Duodenal mucosa (tissue), 2 donors: ENCODE results near the gene HRK.
A peak's percentile ranks its signal among the peaks of the same experiment; 100 is the strongest.

ENCODE experiments used
- H3K27ac ChIP-seq: one replicate; pipeline ENCODE4 v1.7.0; 2013; ENCODE audit warnings: low read depth, low read length
- H3K27me3 ChIP-seq, 2 donors: one replicate each; pipeline ENCODE4 v1.7.0; 2013; ENCODE audit warnings: low read length in 2 of 2, control low read depth in 1 of 2; ENCODE audit not compliant: insufficient read depth in 2 of 2, control insufficient read depth in 1 of 2
- H3K36me3 ChIP-seq, 2 donors: one replicate each; pipeline ENCODE4 v1.7.0; 2013; ENCODE audit warnings: low read length in 2 of 2, control low read depth in 1 of 2; ENCODE audit not compliant: insufficient read depth in 2 of 2, control insufficient read depth in 1 of 2
- H3K4me1 ChIP-seq, 2 donors: one replicate each; pipeline ENCODE4 v1.7.0; 2013; ENCODE audit warnings: low read length in 2 of 2, control low read depth in 1 of 2; ENCODE audit not compliant: insufficient read depth in 2 of 2, control insufficient read depth in 1 of 2
- H3K4me3 ChIP-seq, 2 donors: one replicate each; pipeline ENCODE4 v1.7.0; 2013; ENCODE audit warnings: low read length in 2 of 2, low read depth in 1 of 2
- H3K9ac ChIP-seq, 2 donors: one replicate each; pipeline ENCODE4 v1.7.0; 2013; ENCODE audit warnings: low read length in 2 of 2, low read depth in 1 of 2
- H3K9me3 ChIP-seq, 2 donors: one replicate each; pipeline ENCODE4 v1.7.0; 2013; ENCODE audit warnings: low read length in 2 of 2, control low read depth in 1 of 2; ENCODE audit not compliant: control insufficient read depth in 1 of 2

The HRK gene

DNA sequence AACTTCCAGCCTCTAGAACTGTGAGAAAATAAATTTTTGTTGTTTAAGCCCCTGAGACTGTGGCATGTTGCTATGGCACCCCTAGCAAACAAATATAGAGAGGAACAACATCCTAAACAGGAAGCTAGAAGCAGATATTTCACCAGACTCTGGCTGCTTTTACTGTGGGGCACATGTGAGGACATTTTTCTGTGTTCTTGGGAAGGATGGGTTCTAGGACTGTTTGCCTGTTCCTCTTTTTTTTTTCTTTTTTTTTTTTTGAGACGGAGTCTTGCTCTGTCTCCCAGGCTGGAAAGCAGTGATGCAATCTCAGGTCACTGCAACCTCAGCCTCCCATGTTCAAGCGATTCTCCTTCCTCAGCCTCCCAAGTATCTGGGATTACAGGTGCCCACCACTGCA is 4.2 kb upstream of the HRK start:
- Histone ChIP-seq H3K36me3 (no peaks in the 10 kb centered on the region), H3K9me3 (no peaks in the 10 kb centered on the region), H3K27me3 (peaks cover 24 to 25% of the 10 kb centered on the region in 2 donors), H3K27ac (no peak overlapping the region), H3K9ac (no peak overlapping the region), H3K4me1 (peaks cover 6 to 12% of the 10 kb centered on the region in 2 donors), H3K4me3 (no peak overlapping the region)

DNA sequence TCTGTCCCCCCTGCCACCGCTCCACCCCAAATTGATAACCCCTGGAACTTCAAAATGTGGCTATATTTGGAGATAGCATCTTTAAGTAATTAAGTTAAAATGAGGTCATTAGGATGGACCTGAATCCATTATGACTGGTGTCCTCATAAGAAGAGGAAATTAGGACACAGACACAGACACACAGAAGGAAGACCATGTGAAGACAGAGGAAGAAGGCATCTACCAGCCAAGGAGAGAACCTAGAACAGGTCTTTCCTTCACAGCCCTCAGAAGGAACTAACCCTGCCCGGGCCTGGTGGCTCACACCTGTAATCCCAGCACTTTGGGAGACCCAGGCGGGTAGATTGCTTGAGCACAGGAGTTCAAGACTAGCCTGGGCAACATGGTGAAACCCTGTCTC is 3.6 kb upstream of the HRK start:
- Histone ChIP-seq H3K4me1 (peaks cover 6 to 18% of the 10 kb centered on the region in 2 donors), H3K27me3 (peaks cover 31% of the 10 kb centered on the region in 2 donors), H3K27ac (no peak overlapping the region), H3K9ac (no peak overlapping the region), H3K9me3 (no peaks in the 10 kb centered on the region), H3K4me3 (no peak overlapping the region), H3K36me3 (no peaks in the 10 kb centered on the region)

DNA sequence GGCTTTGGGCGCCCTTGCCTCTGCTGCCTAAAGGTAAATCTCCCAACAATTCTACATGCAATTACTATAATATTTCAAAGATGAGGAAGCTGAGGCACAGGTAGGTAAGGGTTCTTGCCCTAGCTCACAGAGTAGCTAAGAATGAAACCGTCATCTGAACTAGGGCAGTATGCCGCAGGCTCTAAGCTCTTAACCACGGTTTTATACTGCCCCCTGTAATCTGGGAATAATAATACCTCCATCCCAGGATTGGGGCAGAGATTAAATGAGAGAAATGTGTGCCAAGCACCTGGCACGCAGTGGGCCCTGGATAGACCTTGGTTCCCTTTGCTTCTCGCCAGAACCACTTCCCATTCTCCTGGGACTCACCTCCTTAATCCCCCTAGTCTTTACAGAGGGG is 1.5 kb upstream of the HRK start:
- Histone ChIP-seq H3K9me3 (no peaks in the 10 kb centered on the region), H3K27me3 (peaks cover 46 to 49% of the 10 kb centered on the region in 2 donors), H3K36me3 (no peaks in the 10 kb centered on the region), H3K4me1 (peaks cover 6 to 23% of the 10 kb centered on the region in 2 donors), H3K4me3 (no peak overlapping the region), H3K9ac (no peak overlapping the region), H3K27ac (no peak overlapping the region)

DNA sequence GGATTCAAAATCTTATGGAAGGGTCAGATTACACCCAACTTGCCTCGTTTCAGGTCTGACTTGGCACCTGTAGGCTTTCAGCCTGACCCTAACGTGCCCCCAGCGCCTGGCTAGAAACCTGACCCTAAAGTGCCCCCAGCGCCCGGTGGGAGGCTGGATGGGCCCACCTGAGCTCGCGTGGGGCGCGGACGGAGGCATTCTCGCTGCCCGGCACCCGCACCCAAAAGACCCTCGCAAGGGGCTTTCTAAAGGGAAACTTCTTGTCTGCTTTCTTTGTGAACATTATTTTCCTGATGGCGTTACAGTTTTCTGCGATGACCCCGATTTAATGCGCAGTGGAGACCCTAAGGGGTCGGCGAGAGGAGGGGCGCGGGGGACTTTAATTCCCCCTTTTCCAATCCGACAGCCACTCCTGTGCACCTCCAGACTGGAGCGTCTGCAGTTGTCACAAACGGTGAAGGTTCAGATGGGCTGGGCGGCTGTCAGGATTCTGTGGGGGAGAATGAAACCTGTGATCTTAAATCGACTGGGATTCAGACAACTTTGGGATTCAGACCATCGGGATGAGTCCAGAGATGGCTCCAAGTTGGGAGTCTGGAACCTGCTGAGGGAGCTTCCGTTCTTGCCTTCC is 751 bp upstream of the HRK start:
- Histone ChIP-seq H3K27me3 (peaks cover 51 to 54% of the 10 kb centered on the region in 2 donors), H3K4me3 (peak overlapping the region in 1 of 2 donors; percentile 35), H3K36me3 (no peaks in the 10 kb centered on the region), H3K9me3 (no peaks in the 10 kb centered on the region), H3K4me1 (peaks cover 6 to 23% of the 10 kb centered on the region in 2 donors), H3K27ac (no peak overlapping the region), H3K9ac (no peak overlapping the region)

DNA sequence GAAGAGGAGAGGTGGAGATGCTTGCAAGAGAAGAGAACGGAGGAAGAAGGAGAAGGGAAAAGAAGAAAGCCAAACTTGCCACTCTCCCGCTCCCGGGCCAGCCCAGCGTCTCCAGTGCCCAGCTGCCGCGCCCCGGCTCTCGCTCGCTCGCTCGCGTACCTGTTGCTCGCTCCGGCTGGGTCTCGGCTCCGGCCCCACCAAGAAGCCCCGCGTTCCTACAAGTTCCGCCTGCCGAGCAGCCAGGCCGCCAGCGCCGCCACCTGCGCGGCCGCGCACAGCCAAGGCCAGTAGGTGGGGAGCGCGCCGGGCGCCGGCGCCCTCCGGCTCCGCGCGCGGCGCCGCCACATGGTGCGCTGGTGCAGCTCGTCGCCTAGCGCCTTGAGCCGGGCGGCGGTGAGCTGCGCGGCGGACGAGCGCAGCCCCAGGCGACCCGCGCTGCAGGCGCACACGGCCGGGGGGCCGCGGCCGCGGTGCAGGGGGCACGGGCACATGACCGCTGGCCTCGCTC is 370 bp downstream of the HRK start:
- H3K9ac ChIP-seq, result no peak overlapping the region

DNA sequence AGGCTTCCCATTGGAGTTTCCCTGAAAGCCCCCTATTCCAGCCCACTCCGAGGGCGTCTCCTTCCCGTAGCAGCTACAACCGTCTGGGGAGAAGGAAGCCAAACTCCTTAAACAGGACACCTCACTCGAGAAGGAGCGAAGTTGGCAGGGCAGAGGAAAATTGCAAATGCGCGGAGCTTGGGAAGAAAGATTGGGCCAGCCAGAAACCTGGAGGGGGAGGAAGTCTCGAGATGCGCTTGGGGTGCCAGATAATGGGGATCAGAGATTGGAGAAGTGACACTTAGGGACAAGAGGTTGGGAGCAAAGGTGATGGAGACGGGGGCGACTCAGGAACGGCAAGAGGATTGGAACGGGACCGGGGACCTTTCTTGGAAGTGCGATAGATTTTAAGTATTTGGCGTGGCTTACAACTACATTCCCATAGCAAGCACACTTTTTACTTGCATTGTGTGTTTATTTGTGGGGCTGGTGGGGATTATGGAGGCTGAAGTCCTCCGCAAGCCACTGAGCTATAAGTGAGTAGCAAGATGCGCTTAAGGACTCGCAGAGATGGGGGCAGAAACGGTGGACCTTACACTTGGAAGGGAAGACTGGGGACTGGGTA is 926 bp downstream of the HRK start:
- Histone ChIP-seq H3K27me3 (peaks cover 58 to 63% of the 10 kb centered on the region in 2 donors), H3K4me1 (peaks cover 6 to 23% of the 10 kb centered on the region in 2 donors), H3K9ac (no peak overlapping the region)

More for the DNA sequence above, 370 bp downstream of the HRK start:
- peaks cover 58 to 61% of the 10 kb centered on the region in 2 donors for H3K27me3 ChIP-seq
- H3K4me3 ChIP-seq, result no peak overlapping the region
- H3K27ac ChIP-seq, result no peak overlapping the region
- no peaks in the 10 kb centered on the region for H3K36me3 ChIP-seq
- peaks cover 6 to 23% of the 10 kb centered on the region in 2 donors for H3K4me1 ChIP-seq
- H3K9me3 ChIP-seq, result no peaks in the 10 kb centered on the region

DNA sequence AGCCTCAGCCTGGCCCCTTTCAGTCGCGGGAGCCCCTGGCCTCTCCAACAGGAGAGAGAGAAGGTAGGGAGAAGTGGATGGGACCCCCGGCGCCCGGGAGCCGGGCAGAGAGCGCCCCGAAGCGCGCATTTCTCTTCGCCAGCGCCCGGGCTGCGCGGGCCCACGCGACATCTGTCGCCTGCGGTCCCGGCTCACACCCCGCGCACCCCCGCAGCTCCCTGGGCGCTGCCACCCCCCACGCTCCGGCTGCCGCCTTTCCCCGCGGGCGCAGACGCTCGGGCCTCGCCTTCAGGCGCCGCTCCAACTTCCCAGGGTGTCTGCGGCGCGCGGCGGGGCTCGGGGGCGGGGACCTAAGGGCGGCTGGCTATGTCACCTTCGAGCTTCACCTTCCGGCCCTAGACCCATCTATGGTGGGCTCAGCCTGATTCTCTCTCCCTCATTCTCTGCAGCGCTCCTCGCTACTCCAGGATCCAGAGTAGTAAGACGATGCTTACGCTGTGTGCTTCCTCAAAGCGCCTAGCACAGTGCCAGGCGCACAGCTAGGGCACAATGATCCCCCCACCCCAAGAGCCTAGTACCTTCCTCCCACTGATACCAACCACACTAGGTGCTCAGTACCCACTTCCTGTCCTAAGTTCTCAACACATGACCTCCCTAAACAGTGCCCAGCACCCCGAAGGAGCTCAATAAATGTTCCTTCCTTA is 1.6 kb downstream of the HRK start:
- H3K4me3 ChIP-seq, result peak overlapping the region in 1 of 2 donors; percentile 35
- H3K36me3 ChIP-seq, result no peaks in the 10 kb centered on the region
- no peak overlapping the region for H3K9ac ChIP-seq
- peaks cover 58 to 64% of the 10 kb centered on the region in 2 donors for H3K27me3 ChIP-seq
- no peak overlapping the region for H3K27ac ChIP-seq
- peaks cover 6 to 23% of the 10 kb centered on the region in 2 donors for H3K4me1 ChIP-seq
- H3K9me3 ChIP-seq, result peaks cover 2 to 4% of the 10 kb centered on the region in 2 donors

More for the DNA sequence above, 926 bp downstream of the HRK start:
- Histone ChIP-seq H3K36me3 (no peaks in the 10 kb centered on the region), H3K4me3 (no peak overlapping the region), H3K27ac (no peak overlapping the region), H3K9me3 (no peaks in the 10 kb centered on the region)

DNA sequence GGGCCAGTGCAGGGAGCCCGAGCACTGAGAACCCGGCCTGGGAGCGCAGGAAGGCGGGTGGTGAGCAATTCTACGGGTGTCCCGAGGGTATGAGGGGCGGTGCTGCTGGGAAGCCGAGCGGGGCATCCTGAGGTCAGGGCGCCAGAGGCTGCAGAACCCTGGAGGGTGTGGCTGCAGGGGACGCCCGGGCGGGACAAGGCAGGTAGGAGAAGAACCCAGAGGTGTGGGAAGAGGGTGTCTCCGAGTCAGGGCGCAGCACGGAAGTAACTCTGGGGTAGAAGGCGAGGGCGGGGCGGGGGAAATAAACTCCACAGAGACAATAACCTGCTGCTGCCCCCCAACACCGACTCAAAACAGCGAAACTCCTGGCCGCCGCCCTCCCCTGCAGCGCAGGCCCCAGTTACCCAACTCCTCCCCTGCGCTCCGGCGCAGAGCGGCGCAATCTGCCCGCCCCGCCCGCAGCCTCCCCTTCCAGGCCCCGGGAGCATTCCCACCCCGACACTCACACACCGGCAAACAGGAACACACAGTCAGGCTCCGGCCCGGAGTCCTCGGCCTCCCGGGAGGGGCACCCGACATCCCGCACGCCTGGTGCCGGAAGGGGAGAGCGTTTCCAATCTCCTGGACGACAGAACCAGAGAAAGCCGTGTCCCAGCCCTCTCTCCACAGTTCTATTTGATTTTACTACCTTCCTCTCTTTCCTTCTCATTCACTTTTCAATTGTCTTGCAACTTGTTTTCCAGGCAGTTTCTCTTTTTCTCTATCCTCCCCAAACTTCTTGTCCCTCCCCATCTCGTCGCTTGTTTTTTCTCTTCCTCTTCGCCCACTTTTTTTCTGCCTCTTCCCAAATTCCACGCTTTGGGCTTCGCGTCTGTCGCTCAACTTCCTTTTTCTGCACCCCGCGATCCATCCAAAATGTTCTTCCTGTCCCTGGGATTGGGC is 2.4 kb downstream of the HRK start:
- H3K9me3 ChIP-seq, result peaks cover 7% of the 10 kb centered on the region in 2 donors
- H3K4me3 ChIP-seq, result peak overlapping the region; percentile 35 to 40
- peaks cover 6 to 23% of the 10 kb centered on the region in 2 donors for H3K4me1 ChIP-seq
- H3K36me3 ChIP-seq, result no peaks in the 10 kb centered on the region
- H3K27me3 ChIP-seq, result peaks cover 56 to 68% of the 10 kb centered on the region in 2 donors
- H3K9ac ChIP-seq, result no peak overlapping the region
- no peak overlapping the region for H3K27ac ChIP-seq

DNA sequence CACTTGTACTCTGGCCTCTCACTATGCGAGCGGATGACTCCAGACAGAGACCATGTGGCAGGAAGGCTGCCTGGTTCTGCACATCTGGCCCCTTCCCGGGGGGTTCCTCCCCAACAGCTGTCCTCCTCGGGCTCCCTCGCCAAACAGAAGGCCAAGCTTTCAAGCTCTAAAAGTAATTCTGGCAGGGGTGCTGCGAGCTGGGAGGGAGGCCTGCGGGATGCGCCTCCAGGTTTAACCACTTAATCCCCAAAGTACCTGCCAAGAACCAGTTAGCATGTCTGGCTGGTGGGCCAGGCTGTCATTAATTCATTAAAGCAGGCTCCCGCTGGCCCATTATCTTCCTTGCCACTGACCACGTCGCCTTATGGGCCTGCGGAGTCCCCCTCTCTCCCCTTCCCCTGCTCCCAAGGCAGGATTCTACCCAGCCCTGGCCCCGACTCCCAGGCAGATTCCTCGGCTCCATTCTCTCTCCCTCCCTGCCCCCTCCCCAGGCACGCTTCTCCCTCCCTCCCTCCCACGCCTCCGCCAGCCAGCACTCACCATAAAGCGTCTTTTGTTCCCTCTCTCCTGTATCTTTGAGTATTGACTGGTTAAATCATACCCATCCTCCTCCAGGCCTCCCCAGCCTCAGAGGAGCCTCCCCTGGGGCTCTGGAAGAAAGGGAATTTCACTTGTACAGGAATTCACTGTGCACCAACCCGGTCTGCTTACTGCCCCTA is 4.9 kb downstream of the HRK start:
- H3K9me3 ChIP-seq, result peaks cover 7% of the 10 kb centered on the region in 2 donors
- H3K36me3 ChIP-seq, result no peaks in the 10 kb centered on the region
- no peak overlapping the region for H3K4me3 ChIP-seq
- peaks cover 37 to 47% of the 10 kb centered on the region in 2 donors for H3K27me3 ChIP-seq
- peaks cover 0 to 13% of the 10 kb centered on the region in 2 donors for H3K4me1 ChIP-seq
- H3K27ac ChIP-seq, result no peak overlapping the region
- no peak overlapping the region for H3K9ac ChIP-seq
